Breast epithelium (tissue), 3 donors: ENCODE measurements around the gene TRPV4.

Experiments
- POLR2A ChIP-seq: fragments of 450-650 bp; IDR thresholded peaks from one replicate; pipeline ENCODE4 v1.6.1; 2016; ENCODE audit warnings: antibody characterized with exemption, mild to moderate bottlenecking, moderate library complexity
- POLR2AphosphoS5 ChIP-seq, 3 donors: sonication (generic); formaldehyde crosslinking; IDR thresholded peaks; one replicate each; pipeline ENCODE4 v1.6.1; 2017; ENCODE audit warnings: antibody characterized with exemption in 3 of 3
- TF ChIP-seq, protein P1 (sequence below), 3 donors: fragments of 450-650 bp; IDR thresholded peaks; one replicate each; pipeline ENCODE4 v1.5.1; 2016 to 2017; ENCODE audit warnings: antibody characterized with exemption in 3 of 3, mild to moderate bottlenecking in 3 of 3, moderate library complexity in 3 of 3

DNA sequence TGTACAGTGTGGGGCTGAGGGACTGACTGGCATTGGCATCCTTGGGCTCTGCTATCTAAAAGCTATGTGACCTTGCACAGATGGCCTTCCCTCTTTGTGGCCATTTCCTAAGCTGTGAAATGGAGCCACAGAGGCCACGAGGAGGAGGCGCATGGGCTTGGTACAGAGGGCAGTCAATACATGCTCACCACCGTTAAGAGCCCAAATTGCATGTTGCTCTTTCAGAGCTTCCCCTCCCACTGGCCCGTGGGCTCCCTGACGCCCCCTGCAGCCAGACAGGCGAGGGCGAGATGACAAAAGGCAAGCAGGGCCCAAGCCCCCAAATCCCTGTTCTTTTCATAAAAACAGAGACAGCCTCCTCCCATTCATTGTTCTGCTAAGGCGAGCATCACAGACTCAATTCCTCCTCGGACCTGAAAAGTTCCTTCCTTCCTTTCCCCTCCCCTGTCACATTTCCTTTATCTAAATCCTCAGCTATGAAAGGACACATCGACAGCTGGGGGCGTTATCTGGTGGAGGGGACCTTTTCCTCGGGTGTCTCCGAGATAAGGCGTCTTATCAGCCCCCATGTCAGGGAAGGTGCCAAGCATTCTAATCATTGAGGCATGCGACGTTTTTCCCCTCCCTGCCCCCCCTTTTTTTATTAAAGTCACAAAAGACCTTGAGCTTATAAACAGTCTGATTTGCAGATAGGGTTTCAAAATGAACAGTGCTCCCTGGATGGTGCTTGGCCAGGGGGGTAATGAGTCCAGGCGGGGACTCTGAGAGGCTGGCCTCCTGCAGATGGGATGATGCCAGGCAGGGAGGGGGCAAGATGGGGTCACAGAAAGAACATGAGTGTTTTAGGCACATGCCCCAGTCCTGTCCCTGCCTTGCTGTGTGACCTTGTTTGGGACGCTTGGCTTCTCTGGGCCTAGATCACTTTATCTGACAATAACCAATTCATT lies 93.2 kb downstream of the TRPV4 start:
- TF ChIP-seq, protein P1, sequence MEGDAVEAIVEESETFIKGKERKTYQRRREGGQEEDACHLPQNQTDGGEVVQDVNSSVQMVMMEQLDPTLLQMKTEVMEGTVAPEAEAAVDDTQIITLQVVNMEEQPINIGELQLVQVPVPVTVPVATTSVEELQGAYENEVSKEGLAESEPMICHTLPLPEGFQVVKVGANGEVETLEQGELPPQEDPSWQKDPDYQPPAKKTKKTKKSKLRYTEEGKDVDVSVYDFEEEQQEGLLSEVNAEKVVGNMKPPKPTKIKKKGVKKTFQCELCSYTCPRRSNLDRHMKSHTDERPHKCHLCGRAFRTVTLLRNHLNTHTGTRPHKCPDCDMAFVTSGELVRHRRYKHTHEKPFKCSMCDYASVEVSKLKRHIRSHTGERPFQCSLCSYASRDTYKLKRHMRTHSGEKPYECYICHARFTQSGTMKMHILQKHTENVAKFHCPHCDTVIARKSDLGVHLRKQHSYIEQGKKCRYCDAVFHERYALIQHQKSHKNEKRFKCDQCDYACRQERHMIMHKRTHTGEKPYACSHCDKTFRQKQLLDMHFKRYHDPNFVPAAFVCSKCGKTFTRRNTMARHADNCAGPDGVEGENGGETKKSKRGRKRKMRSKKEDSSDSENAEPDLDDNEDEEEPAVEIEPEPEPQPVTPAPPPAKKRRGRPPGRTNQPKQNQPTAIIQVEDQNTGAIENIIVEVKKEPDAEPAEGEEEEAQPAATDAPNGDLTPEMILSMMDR (IDR thresholded peaks at IDR 0.05): no peak
- TF ChIP-seq POLR2A: no peak
- TF ChIP-seq POLR2AphosphoS5 (IDR thresholded peaks at IDR 0.05): no peak
